GM21717 (cell line): Measurements from ENCODE around the gene THTPA.

ENCODE experiments used
- ATAC-seq: cut with Tn5 transposase; IDR thresholded peaks from one replicate; pipeline ENCODE4 v1.9.1; 2021; ENCODE audit warnings: mild to moderate bottlenecking, moderate library complexity; ENCODE audit not compliant: unreplicated experiment

The THTPA gene

GRCh38 chr14:23555882-23556699 lies at the start of gene THTPA:
Gene THTPA, plus strand, starts transcription at chr14:23556271. Its CDS starts 487 bp downstream, at chr14:23556758.
- peak; percentile 68 for ATAC-seq

- ATAC-seq = no peak
These were observed 43.9 kb upstream of the THTPA start for GRCh38 chr14:23512156-23512555.

- no peak for ATAC-seq
These were observed 42.9 kb upstream of the THTPA start for GRCh38 chr14:23513005-23513817.

DNA sequence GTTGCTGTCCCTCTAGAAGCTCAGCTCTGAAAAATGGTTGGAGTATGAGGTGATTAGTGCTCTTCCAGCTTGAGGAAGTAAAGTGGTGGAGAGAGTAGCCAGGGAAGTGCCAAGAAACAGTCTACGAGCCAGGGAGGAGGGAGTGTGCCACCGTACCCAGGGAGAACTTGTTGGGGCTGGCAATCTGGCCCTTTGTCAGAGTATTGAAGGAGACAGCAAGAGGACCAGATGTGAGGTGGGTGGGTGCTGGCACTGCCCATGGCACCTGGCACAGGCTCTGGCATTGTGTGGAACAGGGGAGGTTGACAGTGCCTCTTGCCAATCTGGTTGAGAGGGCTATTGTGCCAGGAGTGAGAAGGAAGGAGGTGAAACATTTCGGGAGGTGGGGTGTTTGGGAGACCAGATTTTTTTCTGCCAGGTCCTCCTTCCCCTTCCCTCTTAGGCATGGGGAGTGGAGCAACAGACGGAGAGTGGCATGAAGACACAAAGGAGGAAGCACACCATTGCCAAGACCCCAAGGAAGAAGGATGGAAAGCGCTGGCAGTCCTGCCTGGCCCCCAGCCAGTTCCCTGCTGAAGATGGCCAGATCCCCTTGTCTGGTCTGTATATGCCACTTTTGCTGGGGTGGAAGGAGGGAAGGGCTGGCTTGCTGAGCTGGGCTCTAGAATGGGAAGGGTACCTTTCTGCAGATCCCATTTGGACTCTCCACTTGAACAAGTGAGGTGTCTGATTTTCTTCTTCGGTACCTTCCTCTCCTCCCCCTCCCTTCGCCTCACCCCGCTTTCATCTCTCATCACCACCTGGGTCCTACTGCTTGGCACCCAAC lies 42.0 kb upstream of the THTPA start:
- no peak for ATAC-seq

GRCh38 chr14:23514644-23514957 lies 41.5 kb upstream of the THTPA start:
- no peak for ATAC-seq

DNA sequence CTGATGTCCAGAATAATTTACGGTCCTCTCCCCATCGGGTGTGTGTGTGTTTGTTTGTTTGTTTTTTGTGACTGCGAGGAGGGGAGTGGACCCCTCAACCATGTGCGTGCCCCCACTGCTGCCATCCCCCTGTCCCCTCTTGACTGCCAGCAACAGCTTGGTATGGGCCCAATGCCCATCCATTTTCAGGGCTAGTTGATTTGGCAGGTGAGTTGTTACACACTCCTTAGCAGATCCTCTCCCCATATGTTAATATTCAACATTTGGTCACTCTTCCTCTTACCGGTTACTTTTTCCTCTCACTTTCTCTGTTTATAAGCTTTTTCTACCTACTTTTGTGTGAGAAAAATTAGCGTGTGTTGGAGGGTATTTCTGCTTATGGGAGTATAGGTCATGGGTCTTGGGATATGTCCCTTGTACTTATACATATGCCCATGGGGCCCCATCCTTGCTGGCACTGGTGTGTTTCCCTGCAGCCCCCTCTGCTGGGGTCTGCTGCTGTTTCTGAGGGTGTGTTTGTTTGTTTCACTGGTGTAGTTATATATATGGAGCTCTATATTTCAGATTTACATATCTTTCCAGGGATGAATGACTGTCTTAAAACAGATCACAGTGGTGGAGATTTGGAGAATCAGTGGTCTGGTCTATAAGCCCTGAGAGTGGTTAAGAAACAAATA lies 38.3 kb upstream of the THTPA start:
- ATAC-seq = no peak

DNA sequence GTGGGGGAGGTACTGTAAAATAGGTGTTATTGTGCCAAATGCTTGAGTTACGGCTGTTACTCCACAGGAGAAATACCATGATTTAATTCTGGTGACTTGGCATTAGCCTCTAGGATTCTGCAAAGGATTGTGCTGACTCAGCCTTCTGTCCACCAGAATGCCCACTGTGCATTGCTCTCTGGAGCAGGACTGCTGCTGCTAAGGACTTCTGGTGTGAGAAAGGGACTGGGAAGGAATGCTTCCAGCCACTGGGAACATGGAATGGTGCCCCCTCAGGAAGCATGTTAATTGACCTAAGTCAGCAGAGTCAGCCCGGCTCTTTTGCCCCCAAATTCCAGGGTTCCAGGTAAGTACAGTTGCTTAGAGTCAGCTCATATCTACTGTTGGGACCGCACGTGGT lies 37.4 kb upstream of the THTPA start:
- no peak for ATAC-seq

GRCh38 chr14:23520899-23521533 lies 35.1 kb upstream of the THTPA start:
- ATAC-seq = no peak

DNA sequence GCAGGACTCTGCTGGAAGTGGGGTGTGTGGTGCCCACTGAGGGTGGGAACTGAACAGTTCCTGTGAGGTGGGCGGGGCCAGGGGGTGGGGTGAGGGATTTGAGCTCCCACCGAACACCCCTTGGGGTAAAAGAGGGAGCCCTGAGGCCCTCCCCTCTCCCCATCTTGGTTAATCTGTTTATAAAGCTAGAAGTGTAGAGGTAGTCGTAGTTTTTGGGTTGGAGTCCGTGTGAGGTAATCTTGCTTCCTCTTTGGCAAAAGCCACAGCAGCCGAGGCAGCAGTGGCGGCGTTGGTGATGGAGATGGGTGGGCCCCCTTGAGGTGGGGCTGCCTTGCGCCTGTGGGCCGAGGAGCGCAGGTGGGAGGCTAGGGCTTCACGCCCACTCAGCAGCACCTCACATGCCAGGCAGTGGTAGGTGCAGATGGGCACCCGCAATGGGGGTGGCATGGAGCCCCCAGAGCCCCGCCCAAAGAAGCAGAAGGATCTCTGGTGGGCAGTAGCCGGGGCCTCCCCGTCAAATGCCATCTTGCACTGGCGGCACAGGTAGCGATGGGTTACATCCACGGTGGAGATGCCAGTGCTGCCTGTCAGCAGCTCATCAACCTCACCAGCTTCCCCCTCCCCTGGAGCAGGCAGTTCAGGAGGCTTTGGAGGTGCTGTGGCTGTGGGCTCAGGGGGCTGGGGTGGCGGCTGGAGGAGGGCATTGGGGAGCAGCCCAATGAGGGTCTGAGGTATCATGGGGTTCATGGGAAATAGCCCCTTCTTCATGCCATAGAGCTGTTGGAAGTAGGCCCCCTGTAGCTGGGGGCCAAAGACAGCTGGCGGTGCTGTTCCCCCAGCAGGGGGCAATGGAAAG lies 34.1 kb upstream of the THTPA start:
- no peak for ATAC-seq

- ATAC-seq = no peak
These were observed 33.4 kb upstream of the THTPA start for GRCh38 chr14:23522643-23523198.

GRCh38 chr14:23523229-23524016 lies 32.6 kb upstream of the THTPA start:
- no peak for ATAC-seq

GRCh38 chr14:23524954-23525353 lies 31.1 kb upstream of the THTPA start:
- ATAC-seq = no peak

GRCh38 chr14:23525611-23526010 lies 30.5 kb upstream of the THTPA start:
- ATAC-seq = no peak

GRCh38 chr14:23528555-23528954 lies 27.5 kb upstream of the THTPA start:
- no peak for ATAC-seq

DNA sequence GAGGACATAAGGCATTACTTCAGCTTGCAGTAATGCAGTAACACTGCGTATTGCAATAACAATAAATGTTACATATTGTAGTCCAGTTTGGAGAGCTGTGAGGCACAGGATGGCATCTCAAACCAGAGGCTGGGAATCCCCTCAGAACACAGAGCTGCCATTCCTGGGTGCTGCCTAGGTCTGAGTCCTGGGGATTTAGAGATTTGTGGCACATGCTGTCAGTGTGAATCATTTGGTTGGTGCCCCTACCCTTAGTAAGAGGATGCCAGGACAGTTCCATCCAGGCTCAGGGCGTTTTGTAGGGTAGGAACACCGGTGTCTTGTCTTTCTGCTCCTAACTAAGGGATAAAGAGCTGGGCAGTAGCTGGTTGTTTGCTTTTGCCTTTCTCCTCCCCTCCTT lies 27.1 kb upstream of the THTPA start:
- no peak for ATAC-seq

DNA sequence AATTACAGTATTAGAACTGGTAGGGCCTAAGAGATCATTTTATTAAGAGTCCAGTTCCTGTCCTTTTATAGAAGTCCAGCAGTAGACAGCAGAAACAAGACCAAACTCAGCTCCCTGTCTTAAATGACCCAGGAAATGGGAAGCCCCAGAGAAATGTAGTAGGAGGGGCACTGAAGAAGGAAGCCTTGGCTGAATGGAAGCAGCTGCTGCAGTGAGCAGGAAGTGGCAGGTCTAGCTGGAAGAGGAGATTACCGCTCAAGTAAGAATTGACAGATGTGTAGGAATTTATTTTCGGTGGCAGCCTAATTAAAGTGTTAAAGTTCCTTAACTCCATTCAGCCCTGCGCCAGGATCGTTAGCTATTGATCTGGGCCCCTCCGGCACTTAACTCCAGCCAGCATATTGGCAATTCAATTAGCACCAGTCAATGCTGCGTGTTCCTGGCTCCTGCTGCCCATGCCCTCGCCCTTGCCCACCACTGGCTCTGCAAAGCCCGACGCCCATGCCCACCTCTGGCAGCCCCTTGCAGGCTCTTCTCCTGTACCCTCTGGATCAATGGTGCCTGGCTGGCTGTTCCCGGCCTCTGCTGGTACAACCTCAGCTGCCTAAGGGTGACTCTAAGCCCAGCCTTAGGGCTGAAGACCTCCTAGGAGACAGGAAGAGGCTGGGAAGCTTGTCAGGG lies 25.6 kb upstream of the THTPA start:
- no peak for ATAC-seq

DNA sequence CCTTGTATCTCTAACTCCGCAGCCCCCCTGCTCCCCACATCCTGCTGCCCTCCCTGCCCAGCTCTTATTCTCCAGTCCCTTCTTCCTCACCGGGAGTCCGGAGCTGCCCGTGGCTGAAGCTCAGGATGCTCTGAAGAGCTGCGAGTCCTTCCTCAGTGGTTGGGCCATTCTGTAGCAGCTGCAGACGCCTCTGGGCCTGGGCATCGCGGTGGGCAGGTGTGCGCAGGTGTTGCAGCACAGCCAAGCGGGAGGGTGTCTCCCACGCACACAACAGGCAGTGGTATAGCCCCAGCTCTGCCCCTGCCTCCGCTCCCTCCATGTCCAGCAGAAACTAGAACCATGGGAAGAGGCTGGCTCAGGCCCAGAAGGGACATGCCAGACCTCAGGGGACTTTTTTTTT lies 24.7 kb upstream of the THTPA start:
- ATAC-seq = no peak

GRCh38 chr14:23532658-23533057 lies 23.4 kb upstream of the THTPA start:
- ATAC-seq = no peak
